ENCODE measurements around the gene NCKAP1. TPM values are rescaled to one million over a fixed set of nuclear protein-coding genes. Genes with fewer than 3 reads are reported as not detected.
"Not testable (repeated sequence)": the region's sequence is repeated elsewhere in the genome, so short reads cannot be mapped to it uniquely, and the experiment has no call there.

The NCKAP1 gene
- total RNA-seq, 1 experiment from 2014 or later = 173 TPM

- no peaks in the 10 kb centered on the region for H3K27me3 Mint-ChIP-seq (ENCODE audit: low read depth)
- H3K27ac Mint-ChIP-seq = no peak overlapping the region
- TF ChIP-seq ZNF232 (CRISPR knock-in tag; IDR thresholded peaks at IDR 0.05) (no peak), CBFB (CRISPR knock-in tag; IDR thresholded peaks at IDR 0.05; ENCODE audit: low read depth) (no peak), FOXJ3 (CRISPR knock-in tag; IDR thresholded peaks at IDR 0.05; ENCODE audit: borderline replicate concordance) (no peak), USF1 (CRISPR knock-in tag; IDR thresholded peaks at IDR 0.05) (no peak), ZNF219 (CRISPR knock-in tag; IDR thresholded peaks at IDR 0.05; ENCODE audit: borderline replicate concordance) (no peak), ZBTB43 (CRISPR knock-in tag; IDR thresholded peaks at IDR 0.05) (no peak), GRHL2 (CRISPR knock-in tag; IDR thresholded peaks at IDR 0.05; ENCODE audit: insufficient replicate concordance, severe bottlenecking) (no peak), ZNF416 (CRISPR knock-in tag; IDR thresholded peaks at IDR 0.05) (no peak), ESRRA (CRISPR knock-in tag; IDR thresholded peaks at IDR 0.05; ENCODE audit: borderline replicate concordance) (no peak), ZNF396 (CRISPR knock-in tag; IDR thresholded peaks at IDR 0.05; ENCODE audit: borderline replicate concordance) (no peak), ATF1 (CRISPR knock-in tag; IDR thresholded peaks at IDR 0.05) (no peak), ETV6 (CRISPR knock-in tag; IDR thresholded peaks at IDR 0.05) (no peak), ZNF281 (CRISPR knock-in tag; IDR thresholded peaks at IDR 0.05) (no peak), FOXK1 (CRISPR knock-in tag; IDR thresholded peaks at IDR 0.05) (no peak), ATF6 (CRISPR knock-in tag; IDR thresholded peaks at IDR 0.05) (no peak)
- no peak for ATAC-seq
- POLR2A ChIA-PET = interaction anchor here (0.6 kb wide), 1 partner anchor 106 kb away, joined by 3 read pairs; no protein-coding TSS in a partner anchor
- H3K4me1 Mint-ChIP-seq = peaks cover 18% of the 10 kb centered on the region
- H3K9me3 Mint-ChIP-seq = peaks cover 13% of the 10 kb centered on the region
- no peak overlapping the region for H3K4me3 Mint-ChIP-seq
- DNase-seq (ENCODE audit: low spot score) = no peak
- CTCF ChIA-PET = no interaction called here
- H3K36me3 Mint-ChIP-seq = peaks cover 55% of the 10 kb centered on the region
Measured at GRCh38 chr2:183021613-183022012, 16.6 kb downstream of the NCKAP1 start.

GRCh38 chr2:183019718-183020442 lies 18.4 kb downstream of the NCKAP1 start:
- ChIA-PET CTCF (no interaction called here), POLR2A (no interaction called here)
- TF ChIP-seq ZNF121 (CRISPR knock-in tag; IDR thresholded peaks at IDR 0.05) = 0 out of 2 replicates have a peak, but pooled peaks have one; percentile 8
- no peak for TF ChIP-seq USF2 (CRISPR knock-in tag; IDR thresholded peaks at IDR 0.05)
- peaks cover 58% of the 10 kb centered on the region for H3K36me3 Mint-ChIP-seq
- H3K4me3 Mint-ChIP-seq = no peak overlapping the region
- DNase-seq (ENCODE audit: low spot score) (no peak), ATAC-seq (no peak)
- no peaks in the 10 kb centered on the region for H3K27me3 Mint-ChIP-seq (ENCODE audit: low read depth)
- peaks cover 25% of the 10 kb centered on the region for H3K4me1 Mint-ChIP-seq
- H3K9me3 Mint-ChIP-seq = peaks cover 17% of the 10 kb centered on the region
- H3K27ac Mint-ChIP-seq = no peak overlapping the region

- H3K4me1 Mint-ChIP-seq = peaks cover 38% of the 10 kb centered on the region
- DNase-seq (ENCODE audit: low spot score); H3K4me3 Mint-ChIP-seq; POLR2A ChIA-PET; H3K27me3 Mint-ChIP-seq (ENCODE audit: low read depth); CTCF ChIA-PET; ATAC-seq; H3K27ac Mint-ChIP-seq: not testable (repeated sequence)
- H3K9me3 Mint-ChIP-seq = peaks cover 17% of the 10 kb centered on the region
- H3K36me3 Mint-ChIP-seq = peaks cover 49% of the 10 kb centered on the region
Measured at GRCh38 chr2:183017845-183018244, 20.4 kb downstream of the NCKAP1 start.

Measured in WTC11 (cell line).